Muscle of leg (tissue), 9 donors: ENCODE results near the gene GPM6B. TPM values are rescaled to one million over a fixed set of nuclear protein-coding genes. Genes with fewer than 3 reads are reported as not detected.

ENCODE experiments used
- polyA plus RNA-seq, 8 donors: library from polyadenylated mRNA; unstranded; fragments of 120-200 nt; gene quantifications; one replicate each; pipeline versions ENCODE4 v1.2.1 to v1.2.3, GENCODE V29; 2013; ENCODE audit warnings: inconsistent platforms in 1 of 8, low replicate concordance in 1 of 8; ENCODE audit not compliant: insufficient read length in 8 of 8, insufficient read depth in 1 of 8
- total RNA-seq: library from RNA; stranded (reverse); fragments of 120-200 nt; gene quantifications from one replicate; pipeline ENCODE4 v1.2.4, GENCODE V29; 2013

GPM6B gene
- total and polyA plus RNA-seq, 9 donors, result 15.5 to 40.7 (median 18.1) TPM

Other genes with a start within 250 kb of the GPM6B start
- 86.4 TPM for gene EGFL6, start 247.5 kb downstream of the GPM6B start, total RNA-seq
- 100 to 1,000 TPM in 4 of 8 donors, 10 to 100 TPM in 4; 74.1 to 172 (median 101) TPM for gene EGFL6, start 247.5 kb downstream of the GPM6B start, polyA plus RNA-seq
- 9.0 TPM for gene TCEANC, start 164.0 kb downstream of the GPM6B start, total RNA-seq
- gene TCEANC, start 164.0 kb downstream of the GPM6B start, polyA plus RNA-seq, result 1 to 10 TPM; 3.3 to 5.5 (median 4.3) TPM
- 21.5 TPM for gene RAB9A, start 128.0 kb downstream of the GPM6B start, total RNA-seq
- 10 to 100 TPM; 14.0 to 24.2 (median 19.2) TPM for gene RAB9A, start 128.0 kb downstream of the GPM6B start, polyA plus RNA-seq
- gene TRAPPC2, start 82.5 kb downstream of the GPM6B start, total RNA-seq, result 20.9 TPM
- 10 to 100 TPM in 5 of 8 donors, 1 to 10 TPM in 3; 8.1 to 13.1 (median 10.8) TPM for gene TRAPPC2, start 82.5 kb downstream of the GPM6B start, polyA plus RNA-seq
- gene OFD1, start 82.3 kb downstream of the GPM6B start, total RNA-seq, result 16.9 TPM
- gene OFD1, start 82.3 kb downstream of the GPM6B start, polyA plus RNA-seq, result 10 to 100 TPM; 14.1 to 24.5 (median 17.5) TPM
- gene GEMIN8, start 212.8 kb upstream of the GPM6B start, total RNA-seq, result 10.7 TPM
- gene GEMIN8, start 212.8 kb upstream of the GPM6B start, polyA plus RNA-seq, result 10 to 100 TPM; 11.8 to 18.7 (median 16.6) TPM